HepG2 (cell line): Measurements from ENCODE around the gene LTA4H. TPM values are rescaled to one million over a fixed set of nuclear protein-coding genes. Genes with fewer than 3 reads are reported as not detected.

Experiments used
- SIX1 ChIP-seq: sonication (generic); formaldehyde crosslinking; IDR thresholded peaks from 2 replicates; pipeline ENCODE4 v1.4.0; 2020; ENCODE audit warnings: missing genetic modification reagents, borderline replicate concordance
- SOX6 ChIP-seq, 2 experiments: fragments of 450-650 bp in 1 of 2; sonication (generic) in 1 of 2; formaldehyde crosslinking in 1 of 2; IDR thresholded peaks; 2 replicates each; pipeline versions ENCODE4 v1.4.0 to v1.6.1; 2017 to 2020; ENCODE audit warnings: antibody characterized with exemption in 1 of 2, mild to moderate bottlenecking in 1 of 2, missing genetic modification reagents in 1 of 2
- YEATS2 ChIP-seq: sonication (generic); formaldehyde crosslinking; IDR thresholded peaks from 2 replicates; pipeline ENCODE4 v1.4.0; 2020; ENCODE audit warnings: missing genetic modification reagents, borderline replicate concordance
- ZBTB7B ChIP-seq: sonication (generic); formaldehyde crosslinking; IDR thresholded peaks from 2 replicates; pipeline ENCODE4 v1.4.0; 2020; ENCODE audit warnings: missing genetic modification reagents
- ZNF292 ChIP-seq: sonication (generic); formaldehyde crosslinking; IDR thresholded peaks from 2 replicates; pipeline ENCODE4 v1.8.1; 2022; ENCODE audit warnings: mild to moderate bottlenecking, low read depth, missing genetic modification reagents, borderline replicate concordance
- ZNF350 ChIP-seq: sonication (generic); formaldehyde crosslinking; IDR thresholded peaks from 2 replicates; pipeline ENCODE4 v1.4.0; 2020; ENCODE audit warnings: mild to moderate bottlenecking, low read depth, missing genetic modification reagents, borderline replicate concordance
- ZNF629 ChIP-seq: sonication (generic); formaldehyde crosslinking; conservative IDR thresholded peaks from 2 replicates; pipeline ENCODE4 v1.5.0; 2020; ENCODE audit warnings: missing genetic modification reagents
- ZNF775 ChIP-seq: sonication (generic); formaldehyde crosslinking; IDR thresholded peaks from 2 replicates; pipeline ENCODE4 v1.4.0; 2020; ENCODE audit warnings: missing genetic modification reagents, mild to moderate bottlenecking, moderate library complexity, borderline replicate concordance
- polyA plus RNA-seq, 8 experiments: library from polyadenylated mRNA; depleted of rRNA in 3 of 8; stranded (reverse) in 7 of 8; unstranded in 1 of 8; fragments of >200 nt; fragmentation: Illumina TruSeq in 4 of 8; extraction: Trizol in 4 of 8; gene quantifications; 2 replicates each; pipeline versions ENCODE4 v1.2.1 to v1.2.3, GENCODE V29; 2011 to 2016; ENCODE audit warnings: low read depth in 4 of 8, missing spikeins in 1 of 8, mixed read lengths in 1 of 8; ENCODE audit not compliant: insufficient read depth in 1 of 8
- total RNA-seq, 5 experiments: library from RNA; depleted of rRNA; stranded (reverse); fragments of >200 nt; fragmentation: Illumina TruSeq; extraction: Trizol; gene quantifications; 2 replicates each; pipeline ENCODE4 v1.2.3, GENCODE V29; 2016; ENCODE audit warnings: low read depth in 1 of 5
- TF ChIP-seq, protein P1 (sequence below): IDR thresholded peaks from 2 replicates; pipeline ENCODE4 v1.4.0; 2020; ENCODE audit warnings: mild to moderate bottlenecking, missing genetic modification reagents
- TF ChIP-seq, protein P2 (sequence below): conservative IDR thresholded peaks from 2 replicates; pipeline ENCODE4 v1.6.1; 2018; ENCODE audit warnings: missing genetic modification reagents
- TF ChIP-seq, protein P3 (sequence below): sonication (generic); formaldehyde crosslinking; IDR thresholded peaks from 2 replicates; pipeline ENCODE4 v1.8.0; 2022; ENCODE audit warnings: missing genetic modification reagents, mild to moderate bottlenecking, moderate library complexity, borderline replicate concordance
- TF ChIP-seq, protein P4 (sequence below): IDR thresholded peaks from 2 replicates; pipeline ENCODE4 v1.6.1; 2016; ENCODE audit warnings: low read depth, missing genetic modification reagents, missing compliant biosample characterization
- TF ChIP-seq, protein P5 (sequence below): IDR thresholded peaks from 2 replicates; pipeline ENCODE4 v1.6.1; 2016; ENCODE audit warnings: mild to moderate bottlenecking

The LTA4H gene
- total and polyA plus RNA-seq, 2 of the 13 experiments (the other 11 are each of a cell fraction or from before 2014, with no cell fraction given): 87.5 to 90.4 TPM

DNA sequence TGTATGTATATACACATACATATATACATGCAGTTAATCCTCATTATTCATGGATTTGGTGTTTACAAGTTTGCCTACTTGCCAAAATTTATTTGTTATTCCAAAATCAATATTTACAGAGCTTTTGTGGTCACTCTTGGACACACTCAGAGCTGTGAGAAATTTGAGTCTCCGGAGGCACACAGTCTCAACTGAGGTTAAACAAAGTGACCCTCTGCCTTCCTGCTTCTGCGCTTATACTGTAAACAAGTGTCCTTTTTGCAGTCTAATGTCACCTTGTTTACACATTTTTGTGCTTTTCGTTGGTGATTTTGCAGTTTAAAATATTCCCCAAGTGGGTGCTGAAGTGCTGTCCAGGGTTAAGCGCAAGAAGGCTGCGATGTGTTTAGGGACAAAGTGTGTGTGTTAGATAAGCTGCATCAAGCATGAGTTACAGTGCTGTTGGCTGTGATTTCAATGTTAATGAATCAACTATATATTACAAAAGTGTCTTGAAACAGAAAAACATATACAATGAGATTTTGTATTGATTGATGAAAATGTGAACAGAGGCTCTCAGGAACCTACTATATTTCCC, 13.1 kb upstream of the LTA4H start (continued):
- TF ChIP-seq, protein P1, sequence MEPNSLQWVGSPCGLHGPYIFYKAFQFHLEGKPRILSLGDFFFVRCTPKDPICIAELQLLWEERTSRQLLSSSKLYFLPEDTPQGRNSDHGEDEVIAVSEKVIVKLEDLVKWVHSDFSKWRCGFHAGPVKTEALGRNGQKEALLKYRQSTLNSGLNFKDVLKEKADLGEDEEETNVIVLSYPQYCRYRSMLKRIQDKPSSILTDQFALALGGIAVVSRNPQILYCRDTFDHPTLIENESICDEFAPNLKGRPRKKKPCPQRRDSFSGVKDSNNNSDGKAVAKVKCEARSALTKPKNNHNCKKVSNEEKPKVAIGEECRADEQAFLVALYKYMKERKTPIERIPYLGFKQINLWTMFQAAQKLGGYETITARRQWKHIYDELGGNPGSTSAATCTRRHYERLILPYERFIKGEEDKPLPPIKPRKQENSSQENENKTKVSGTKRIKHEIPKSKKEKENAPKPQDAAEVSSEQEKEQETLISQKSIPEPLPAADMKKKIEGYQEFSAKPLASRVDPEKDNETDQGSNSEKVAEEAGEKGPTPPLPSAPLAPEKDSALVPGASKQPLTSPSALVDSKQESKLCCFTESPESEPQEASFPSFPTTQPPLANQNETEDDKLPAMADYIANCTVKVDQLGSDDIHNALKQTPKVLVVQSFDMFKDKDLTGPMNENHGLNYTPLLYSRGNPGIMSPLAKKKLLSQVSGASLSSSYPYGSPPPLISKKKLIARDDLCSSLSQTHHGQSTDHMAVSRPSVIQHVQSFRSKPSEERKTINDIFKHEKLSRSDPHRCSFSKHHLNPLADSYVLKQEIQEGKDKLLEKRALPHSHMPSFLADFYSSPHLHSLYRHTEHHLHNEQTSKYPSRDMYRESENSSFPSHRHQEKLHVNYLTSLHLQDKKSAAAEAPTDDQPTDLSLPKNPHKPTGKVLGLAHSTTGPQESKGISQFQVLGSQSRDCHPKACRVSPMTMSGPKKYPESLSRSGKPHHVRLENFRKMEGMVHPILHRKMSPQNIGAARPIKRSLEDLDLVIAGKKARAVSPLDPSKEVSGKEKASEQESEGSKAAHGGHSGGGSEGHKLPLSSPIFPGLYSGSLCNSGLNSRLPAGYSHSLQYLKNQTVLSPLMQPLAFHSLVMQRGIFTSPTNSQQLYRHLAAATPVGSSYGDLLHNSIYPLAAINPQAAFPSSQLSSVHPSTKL (CRISPR knock-in tag): peak; percentile 86
- TF ChIP-seq, protein P2, sequence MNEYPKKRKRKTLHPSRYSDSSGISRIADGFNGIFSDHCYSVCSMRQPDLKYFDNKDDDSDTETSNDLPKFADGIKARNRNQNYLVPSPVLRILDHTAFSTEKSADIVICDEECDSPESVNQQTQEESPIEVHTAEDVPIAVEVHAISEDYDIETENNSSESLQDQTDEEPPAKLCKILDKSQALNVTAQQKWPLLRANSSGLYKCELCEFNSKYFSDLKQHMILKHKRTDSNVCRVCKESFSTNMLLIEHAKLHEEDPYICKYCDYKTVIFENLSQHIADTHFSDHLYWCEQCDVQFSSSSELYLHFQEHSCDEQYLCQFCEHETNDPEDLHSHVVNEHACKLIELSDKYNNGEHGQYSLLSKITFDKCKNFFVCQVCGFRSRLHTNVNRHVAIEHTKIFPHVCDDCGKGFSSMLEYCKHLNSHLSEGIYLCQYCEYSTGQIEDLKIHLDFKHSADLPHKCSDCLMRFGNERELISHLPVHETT (CRISPR knock-in tag): no peak
- TF ChIP-seq, protein P3, sequence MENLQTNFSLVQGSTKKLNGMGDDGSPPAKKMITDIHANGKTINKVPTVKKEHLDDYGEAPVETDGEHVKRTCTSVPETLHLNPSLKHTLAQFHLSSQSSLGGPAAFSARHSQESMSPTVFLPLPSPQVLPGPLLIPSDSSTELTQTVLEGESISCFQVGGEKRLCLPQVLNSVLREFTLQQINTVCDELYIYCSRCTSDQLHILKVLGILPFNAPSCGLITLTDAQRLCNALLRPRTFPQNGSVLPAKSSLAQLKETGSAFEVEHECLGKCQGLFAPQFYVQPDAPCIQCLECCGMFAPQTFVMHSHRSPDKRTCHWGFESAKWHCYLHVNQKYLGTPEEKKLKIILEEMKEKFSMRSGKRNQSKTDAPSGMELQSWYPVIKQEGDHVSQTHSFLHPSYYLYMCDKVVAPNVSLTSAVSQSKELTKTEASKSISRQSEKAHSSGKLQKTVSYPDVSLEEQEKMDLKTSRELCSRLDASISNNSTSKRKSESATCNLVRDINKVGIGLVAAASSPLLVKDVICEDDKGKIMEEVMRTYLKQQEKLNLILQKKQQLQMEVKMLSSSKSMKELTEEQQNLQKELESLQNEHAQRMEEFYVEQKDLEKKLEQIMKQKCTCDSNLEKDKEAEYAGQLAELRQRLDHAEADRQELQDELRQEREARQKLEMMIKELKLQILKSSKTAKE: 0 out of 2 replicates have a peak, but pooled peaks have one; percentile 30
- TF ChIP-seq ZNF629: no peak
- no peak for TF ChIP-seq ZBTB7B (CRISPR knock-in tag)
- no peak for TF ChIP-seq ZNF292 (CRISPR knock-in tag)
- TF ChIP-seq ZNF350: no peak
- TF ChIP-seq, protein P4, sequence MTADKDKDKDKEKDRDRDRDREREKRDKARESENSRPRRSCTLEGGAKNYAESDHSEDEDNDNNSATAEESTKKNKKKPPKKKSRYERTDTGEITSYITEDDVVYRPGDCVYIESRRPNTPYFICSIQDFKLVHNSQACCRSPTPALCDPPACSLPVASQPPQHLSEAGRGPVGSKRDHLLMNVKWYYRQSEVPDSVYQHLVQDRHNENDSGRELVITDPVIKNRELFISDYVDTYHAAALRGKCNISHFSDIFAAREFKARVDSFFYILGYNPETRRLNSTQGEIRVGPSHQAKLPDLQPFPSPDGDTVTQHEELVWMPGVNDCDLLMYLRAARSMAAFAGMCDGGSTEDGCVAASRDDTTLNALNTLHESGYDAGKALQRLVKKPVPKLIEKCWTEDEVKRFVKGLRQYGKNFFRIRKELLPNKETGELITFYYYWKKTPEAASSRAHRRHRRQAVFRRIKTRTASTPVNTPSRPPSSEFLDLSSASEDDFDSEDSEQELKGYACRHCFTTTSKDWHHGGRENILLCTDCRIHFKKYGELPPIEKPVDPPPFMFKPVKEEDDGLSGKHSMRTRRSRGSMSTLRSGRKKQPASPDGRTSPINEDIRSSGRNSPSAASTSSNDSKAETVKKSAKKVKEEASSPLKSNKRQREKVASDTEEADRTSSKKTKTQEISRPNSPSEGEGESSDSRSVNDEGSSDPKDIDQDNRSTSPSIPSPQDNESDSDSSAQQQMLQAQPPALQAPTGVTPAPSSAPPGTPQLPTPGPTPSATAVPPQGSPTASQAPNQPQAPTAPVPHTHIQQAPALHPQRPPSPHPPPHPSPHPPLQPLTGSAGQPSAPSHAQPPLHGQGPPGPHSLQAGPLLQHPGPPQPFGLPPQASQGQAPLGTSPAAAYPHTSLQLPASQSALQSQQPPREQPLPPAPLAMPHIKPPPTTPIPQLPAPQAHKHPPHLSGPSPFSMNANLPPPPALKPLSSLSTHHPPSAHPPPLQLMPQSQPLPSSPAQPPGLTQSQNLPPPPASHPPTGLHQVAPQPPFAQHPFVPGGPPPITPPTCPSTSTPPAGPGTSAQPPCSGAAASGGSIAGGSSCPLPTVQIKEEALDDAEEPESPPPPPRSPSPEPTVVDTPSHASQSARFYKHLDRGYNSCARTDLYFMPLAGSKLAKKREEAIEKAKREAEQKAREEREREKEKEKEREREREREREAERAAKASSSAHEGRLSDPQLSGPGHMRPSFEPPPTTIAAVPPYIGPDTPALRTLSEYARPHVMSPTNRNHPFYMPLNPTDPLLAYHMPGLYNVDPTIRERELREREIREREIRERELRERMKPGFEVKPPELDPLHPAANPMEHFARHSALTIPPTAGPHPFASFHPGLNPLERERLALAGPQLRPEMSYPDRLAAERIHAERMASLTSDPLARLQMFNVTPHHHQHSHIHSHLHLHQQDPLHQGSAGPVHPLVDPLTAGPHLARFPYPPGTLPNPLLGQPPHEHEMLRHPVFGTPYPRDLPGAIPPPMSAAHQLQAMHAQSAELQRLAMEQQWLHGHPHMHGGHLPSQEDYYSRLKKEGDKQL (CRISPR knock-in tag): peak; percentile 94
- TF ChIP-seq YEATS2 (CRISPR knock-in tag): no peak
- TF ChIP-seq SOX6 (IDR thresholded peaks at IDR 0.05): no peak
- peak; percentile 76 for TF ChIP-seq SOX6 (CRISPR knock-in tag; IDR thresholded peaks at IDR 0.05)
- peak; percentile 62; the same call in 1 of the 2 replicates for TF ChIP-seq SIX1 (CRISPR knock-in tag)
- TF ChIP-seq ZNF775 (CRISPR knock-in tag): no peak
- TF ChIP-seq, protein P5, sequence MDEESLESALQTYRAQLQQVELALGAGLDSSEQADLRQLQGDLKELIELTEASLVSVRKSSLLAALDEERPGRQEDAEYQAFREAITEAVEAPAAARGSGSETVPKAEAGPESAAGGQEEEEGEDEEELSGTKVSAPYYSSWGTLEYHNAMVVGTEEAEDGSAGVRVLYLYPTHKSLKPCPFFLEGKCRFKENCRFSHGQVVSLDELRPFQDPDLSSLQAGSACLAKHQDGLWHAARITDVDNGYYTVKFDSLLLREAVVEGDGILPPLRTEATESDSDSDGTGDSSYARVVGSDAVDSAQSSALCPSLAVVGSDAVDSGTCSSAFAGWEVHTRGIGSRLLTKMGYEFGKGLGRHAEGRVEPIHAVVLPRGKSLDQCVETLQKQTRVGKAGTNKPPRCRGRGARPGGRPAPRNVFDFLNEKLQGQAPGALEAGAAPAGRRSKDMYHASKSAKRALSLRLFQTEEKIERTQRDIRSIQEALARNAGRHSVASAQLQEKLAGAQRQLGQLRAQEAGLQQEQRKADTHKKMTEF: peak; percentile 63; the same call in 1 of the 2 replicates
